Stimulated activated CD4-positive, alpha-beta T cell treated with anti-CD3 and anti-CD28 coated beads, Interleukin-12 subunit alpha, Interleukin-12 subunit beta, amount 100 ng/mL, for 48 hours (primary cell): Measurements from ENCODE around the gene RNF157.

Experiments used
- DNase-seq, 3 donors: peaks; one replicate each; pipeline ENCODE4 v3.0.0-alpha.2; 2020; ENCODE audit warnings: low read depth in 2 of 3, low spot score in 1 of 3

The RNF157 gene

DNA sequence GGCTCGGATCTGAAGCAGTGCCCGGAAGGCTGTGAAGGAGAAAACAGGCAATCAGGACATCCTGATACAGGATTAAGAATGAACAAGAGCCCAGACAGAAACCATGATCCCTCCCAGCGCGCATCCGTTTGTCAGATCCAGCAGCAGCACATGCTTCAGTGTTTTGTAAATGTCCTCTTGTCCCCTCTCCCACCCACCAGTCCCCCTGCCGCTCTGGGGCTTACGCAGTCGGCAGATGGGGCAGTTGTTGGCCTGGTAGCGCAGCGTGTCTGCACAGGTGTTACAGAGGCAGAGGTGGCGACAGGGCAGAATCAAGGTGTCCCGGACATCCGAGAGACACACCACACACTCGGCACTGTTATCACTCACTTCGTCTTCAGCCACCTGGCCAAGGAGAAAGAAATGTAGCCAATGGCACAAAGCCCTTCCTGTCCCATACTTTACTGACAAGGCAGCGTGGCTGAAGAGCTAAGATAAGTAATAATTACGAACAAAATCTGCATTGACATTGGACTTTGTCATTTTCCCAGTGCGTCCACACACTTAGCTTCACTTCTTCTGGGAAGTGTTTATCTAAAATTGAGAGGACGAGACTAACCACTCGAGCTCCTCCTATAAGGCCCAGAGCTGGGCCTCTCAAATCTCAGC, 78.5 kb downstream of the RNF157 start:
- no peak for DNase-seq

GRCh38 chr17:76160896-76161528, 79.3 kb downstream of the RNF157 start:
- no peak for DNase-seq

DNA sequence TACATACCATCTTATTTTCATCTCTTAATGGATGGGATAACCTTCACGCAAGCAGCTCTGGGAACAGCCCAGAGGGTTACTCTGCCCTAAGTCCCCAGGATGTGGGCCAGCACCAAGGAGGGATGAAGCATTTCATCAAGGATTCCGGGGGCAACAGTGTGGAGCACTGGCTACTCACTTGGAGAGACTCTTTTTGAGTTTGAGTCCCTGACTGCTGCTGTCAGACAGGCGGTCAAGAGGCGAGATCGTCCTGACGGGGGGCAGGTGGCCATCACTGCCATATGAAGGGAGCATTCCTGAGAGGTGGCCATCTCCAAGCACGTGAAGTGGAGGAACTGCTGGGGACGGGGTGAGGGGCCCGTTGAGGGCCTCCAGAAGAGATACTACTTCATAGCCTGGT, 81.1 kb downstream of the RNF157 start:
- no peak for DNase-seq

- no peak for DNase-seq
Observed at GRCh38 chr17:76157759-76158158, 82.5 kb downstream of the RNF157 start.

DNA sequence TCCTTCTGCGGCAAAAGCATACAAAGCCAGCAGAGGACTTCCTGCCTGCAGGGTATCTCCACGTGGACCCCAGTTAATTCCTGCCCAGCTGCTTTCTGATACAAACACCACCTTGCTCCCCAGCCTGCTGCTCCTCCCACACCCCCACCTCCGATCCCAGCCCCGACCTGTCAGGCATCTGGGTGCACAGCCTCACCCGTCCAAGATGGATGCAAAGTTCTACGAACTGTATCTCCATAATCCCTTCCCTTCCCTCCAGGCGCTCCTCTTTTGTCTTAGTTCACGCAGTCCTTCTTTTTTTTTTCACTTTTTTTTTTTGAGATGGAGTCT, 83.7 kb downstream of the RNF157 start:
- no peak for DNase-seq

DNA sequence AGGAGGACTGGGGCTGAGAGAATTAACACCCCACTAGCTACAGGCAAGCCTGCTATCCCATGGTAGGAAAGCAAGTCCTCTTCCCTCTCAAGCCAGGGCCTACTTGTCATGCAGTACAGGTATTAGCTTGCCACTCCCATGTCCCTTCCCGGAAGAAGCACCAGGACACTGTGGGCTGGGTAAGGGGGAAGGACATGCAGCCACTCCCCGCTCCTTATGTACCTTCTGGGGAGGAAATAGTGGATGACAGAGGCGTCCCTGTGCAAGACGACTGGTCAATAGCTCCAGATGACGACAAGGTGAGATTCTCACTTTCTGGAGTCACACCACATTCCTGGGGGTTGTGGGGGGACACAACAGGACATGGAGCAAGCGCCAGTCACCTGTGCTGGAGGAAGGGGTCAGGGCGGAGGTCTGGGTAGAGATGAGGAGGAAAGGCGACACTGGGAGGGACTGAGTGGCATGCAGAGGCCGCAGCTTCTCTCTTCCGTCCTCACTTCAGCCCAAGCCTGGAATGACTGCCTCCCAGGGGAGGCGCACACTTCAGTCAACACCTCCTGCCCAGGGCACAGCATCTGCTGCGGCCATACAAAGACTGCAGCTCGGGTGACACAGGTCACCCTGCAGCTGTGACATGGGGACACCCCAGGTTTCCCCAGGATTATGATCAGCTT, 84.2 kb downstream of the RNF157 start:
- no peak for DNase-seq

DNA sequence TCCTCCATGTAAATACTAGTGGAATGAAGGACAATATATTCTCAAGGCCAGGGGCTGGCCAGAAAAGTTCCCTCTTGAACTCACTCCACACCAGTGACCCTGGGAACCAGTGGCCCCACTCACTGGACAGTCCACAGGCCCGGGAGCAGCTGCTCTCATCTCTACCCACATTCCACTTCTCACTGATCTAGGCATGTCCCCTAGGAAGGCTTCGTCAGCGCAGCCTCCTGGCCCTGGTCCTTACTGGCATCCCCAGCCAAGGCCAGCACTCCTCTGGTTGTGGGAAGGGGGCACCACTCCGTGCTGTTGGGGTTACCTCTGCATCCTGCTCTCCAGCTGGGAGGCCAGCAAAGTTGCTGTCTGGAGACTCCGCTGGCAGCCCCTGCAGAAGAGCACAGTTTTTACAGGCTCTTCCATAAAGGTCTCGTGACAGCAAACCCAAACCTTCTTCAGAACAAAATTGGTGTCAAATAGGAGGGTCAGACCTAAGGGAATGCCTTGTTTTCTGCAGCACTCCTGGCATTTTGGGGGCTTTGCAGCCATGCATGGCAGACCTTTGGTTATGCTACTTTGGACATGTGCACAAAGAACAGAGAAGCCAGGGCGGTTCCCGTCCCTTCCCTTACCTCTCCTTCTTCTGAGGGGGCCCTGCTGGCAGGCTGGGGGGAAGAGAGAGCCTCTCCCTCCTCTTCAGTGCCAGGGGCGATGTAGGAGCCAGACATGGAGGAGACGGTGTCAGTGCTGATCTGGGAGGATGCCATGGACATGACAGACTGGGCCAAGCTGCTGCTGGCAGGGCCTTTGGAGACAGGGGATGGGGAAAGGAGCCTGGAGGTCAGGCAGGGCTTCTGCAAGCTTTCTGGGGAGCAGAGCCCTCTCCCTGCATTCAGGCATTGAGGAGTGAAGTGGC, 85.1 kb downstream of the RNF157 start:
- DNase-seq, result no peak

DNA sequence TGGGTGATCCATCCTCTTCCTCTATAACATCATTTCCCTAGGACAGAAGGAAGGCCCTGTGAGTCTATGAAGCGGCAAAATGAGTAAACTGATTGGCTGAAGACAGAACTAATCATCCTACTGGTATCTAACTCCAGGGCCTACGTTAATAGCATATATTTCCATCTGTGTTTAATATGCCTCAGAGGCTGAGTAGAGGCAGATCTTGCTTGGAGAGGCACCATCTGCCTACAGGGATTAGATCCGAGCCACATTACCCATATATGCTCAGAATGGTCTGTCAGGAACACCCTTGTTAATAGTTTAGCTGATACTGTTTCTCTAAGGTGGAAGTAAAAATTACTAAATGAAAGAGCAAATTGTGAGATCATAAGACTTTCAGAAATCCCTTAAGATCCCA, 86.0 kb downstream of the RNF157 start:
- no peak for DNase-seq

GRCh38 chr17:76153640-76154039, 86.7 kb downstream of the RNF157 start:
- DNase-seq, result no peak

DNA sequence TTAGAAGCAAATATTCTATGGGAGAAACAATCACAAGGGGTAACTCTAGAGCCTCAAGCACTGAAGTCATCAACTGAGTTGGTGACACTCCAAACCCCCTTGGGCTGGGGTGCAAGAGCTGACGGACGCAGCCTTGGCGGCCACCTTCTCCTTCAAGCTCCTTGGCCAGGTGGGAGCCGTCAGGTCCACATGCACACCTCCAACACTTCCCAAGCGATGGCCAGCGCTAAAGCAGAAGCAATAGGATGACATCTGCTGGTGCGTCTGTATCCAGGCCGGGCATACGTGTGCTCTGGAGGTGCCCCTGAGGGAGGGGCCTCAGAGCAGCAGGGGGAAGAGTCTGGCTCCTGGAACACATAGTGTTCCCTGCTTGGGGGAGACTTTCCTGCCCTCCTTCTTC, 87.1 kb downstream of the RNF157 start:
- DNase-seq, result no peak

GRCh38 chr17:76152591-76152990, 87.7 kb downstream of the RNF157 start:
- no peak for DNase-seq

GRCh38 chr17:76151896-76152454, 88.3 kb downstream of the RNF157 start:
- no peak for DNase-seq

DNA sequence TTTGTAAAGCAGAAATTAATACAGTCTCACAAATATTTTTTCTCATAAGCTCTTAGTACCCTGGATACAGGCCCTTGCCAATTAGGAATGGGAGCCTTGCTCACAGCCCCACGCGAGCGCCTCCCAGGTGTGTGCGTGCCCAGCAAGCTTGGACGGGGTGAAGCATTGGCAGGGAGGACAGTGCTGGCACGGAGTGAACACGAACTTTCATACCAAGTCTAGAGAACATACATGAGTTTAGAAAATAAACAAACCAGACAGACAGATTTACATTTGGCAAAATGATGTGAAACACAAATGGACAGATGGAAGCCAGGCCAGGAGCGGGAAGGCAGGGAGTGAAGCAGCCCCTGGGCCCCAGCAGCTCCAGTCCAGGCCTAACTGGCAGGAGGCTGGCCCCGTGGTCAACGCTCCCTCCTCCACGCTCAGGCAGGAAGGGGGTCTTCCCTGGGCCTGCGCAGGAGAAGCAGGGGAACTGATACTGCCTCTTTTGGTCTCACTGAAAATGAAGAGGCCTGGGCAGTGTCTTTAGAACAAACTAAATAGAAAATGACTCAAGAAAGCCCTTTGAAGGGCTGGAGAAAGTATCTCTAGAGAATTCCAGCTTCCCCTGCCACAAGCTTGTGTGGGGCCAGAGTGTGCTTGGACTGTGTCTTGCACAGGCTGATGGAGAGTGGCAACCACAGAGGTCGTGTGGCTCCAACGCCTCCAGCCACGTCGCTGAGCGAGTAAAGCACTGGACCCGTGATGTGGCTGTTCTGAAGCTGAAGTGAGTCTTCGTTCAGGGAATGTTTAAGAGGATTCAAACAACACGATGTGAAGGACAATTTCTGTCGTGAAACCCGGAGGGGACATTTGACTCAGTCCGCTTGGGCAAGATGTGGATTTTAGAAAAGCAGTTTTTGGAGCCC, 89.3 kb downstream of the RNF157 start:
- DNase-seq, result no peak

DNA sequence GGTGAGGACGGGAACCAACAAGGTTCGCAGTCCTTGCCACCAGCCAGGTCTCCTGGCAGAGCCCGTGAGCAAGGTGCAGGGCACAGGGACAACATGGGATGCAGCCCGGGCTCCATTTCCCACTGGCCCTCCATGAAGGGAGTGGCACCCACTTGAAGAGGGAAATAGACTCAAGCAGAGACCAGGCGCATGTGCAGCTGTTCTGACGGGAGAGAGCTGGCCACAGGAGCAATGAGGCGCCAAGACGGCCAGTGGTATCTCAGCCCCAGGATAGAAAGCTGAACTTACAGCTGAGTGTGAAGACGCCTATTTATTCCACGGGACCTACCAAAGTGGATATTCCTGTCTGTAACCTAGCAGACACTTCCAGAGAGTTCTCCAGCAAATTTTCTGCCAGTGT, 91.1 kb downstream of the RNF157 start:
- DNase-seq, result no peak

- no peak for DNase-seq
Observed at GRCh38 chr17:76148015-76148326, 92.3 kb downstream of the RNF157 start.

- DNase-seq, result no peak
Observed at GRCh38 chr17:76147211-76148014, 92.9 kb downstream of the RNF157 start.

GRCh38 chr17:76146053-76146851, 94.0 kb downstream of the RNF157 start:
- DNase-seq, result no peak

DNA sequence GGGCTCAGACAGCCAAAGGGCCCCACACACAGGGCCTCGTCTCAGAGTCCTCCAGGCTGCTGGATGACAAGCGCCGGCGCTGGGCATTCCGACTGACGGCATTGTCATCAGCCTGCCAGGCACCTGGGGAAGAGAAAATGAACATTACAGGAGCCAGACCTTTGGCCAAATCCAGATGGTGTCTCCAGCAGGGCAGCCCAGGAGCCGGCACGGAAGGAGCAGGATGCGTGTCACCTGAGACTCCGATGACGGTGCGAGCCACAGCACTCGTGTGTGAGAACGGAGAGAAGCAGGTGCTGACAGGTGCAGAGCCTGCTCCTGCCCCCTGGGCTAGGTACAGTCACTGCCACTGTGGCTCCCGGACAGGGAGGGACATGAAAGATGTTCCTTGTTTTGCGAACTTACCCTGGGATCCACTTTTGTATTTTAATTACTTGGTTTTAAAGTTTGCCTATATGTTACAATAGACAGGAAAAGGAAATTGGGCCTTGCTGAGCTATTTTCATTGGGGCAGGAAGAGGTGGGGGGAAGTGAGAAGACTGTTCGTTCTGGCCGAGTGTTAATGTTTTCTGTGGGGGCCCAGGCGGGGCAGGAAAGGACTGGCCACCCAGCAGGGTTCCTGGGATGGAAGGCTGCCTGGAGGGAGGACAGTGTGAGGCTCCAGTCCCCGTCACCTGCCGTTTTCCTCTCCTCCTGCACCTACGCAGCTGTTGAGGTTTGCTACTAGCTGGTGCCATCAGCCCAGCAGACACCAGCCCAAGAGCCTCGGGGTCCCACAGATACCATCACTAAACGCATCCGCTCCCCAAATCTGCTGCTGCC, 94.9 kb downstream of the RNF157 start:
- DNase-seq, result no peak
